Coronary artery (tissue), 2 donors: Measurements from ENCODE around the gene ACADM.
"Not testable (repeated sequence)": the region's sequence is repeated elsewhere in the genome, so short reads cannot be mapped to it uniquely, and the experiment has no call there.

Experiments
- DNase-seq: peaks from one replicate; pipeline ENCODE4 v3.0.0-alpha.2; 2017; ENCODE audit warnings: low spot score
- H3K27ac ChIP-seq, 2 donors: fragments of 200-600 bp; sonication (generic); one replicate each; pipeline ENCODE4 v1.5.1; 2016 to 2019
- H3K4me3 ChIP-seq: fragments of 200-600 bp; sonication (generic); 2 replicates; pipeline ENCODE4 v1.5.1; 2016; ENCODE audit warnings: mild to moderate bottlenecking, moderate library complexity
- TF ChIP-seq, protein P1 (sequence below): fragments of 200-600 bp; sonication (generic); IDR thresholded peaks from one replicate; pipeline ENCODE4 v1.5.1; 2019; ENCODE audit warnings: antibody characterized with exemption

The ACADM gene

DNA sequence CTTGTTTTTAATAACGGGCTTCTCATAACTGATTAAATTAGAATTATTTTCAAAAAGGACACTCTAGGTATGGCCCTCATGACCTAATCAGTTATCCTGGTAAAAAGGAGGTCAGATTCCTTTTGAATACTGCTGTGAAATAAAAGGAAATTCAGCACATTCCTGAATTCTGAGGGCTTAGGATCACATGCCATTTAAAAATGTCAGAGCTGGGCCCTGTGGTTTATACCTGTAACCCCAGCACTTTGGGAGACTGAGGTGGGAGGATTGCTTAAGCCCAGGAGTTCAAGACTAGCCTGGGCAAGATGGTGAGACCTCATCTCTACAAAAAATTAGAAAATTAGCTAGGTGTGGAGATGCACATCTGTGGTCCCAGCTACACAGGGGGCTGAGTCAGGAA lies 43.5 kb downstream of the ACADM start:
- Histone ChIP-seq H3K4me3 (no peak overlapping the region), H3K27ac (no peak overlapping the region)
- TF ChIP-seq, protein P1, sequence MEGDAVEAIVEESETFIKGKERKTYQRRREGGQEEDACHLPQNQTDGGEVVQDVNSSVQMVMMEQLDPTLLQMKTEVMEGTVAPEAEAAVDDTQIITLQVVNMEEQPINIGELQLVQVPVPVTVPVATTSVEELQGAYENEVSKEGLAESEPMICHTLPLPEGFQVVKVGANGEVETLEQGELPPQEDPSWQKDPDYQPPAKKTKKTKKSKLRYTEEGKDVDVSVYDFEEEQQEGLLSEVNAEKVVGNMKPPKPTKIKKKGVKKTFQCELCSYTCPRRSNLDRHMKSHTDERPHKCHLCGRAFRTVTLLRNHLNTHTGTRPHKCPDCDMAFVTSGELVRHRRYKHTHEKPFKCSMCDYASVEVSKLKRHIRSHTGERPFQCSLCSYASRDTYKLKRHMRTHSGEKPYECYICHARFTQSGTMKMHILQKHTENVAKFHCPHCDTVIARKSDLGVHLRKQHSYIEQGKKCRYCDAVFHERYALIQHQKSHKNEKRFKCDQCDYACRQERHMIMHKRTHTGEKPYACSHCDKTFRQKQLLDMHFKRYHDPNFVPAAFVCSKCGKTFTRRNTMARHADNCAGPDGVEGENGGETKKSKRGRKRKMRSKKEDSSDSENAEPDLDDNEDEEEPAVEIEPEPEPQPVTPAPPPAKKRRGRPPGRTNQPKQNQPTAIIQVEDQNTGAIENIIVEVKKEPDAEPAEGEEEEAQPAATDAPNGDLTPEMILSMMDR = no peak
- DNase-seq = no peak

DNA sequence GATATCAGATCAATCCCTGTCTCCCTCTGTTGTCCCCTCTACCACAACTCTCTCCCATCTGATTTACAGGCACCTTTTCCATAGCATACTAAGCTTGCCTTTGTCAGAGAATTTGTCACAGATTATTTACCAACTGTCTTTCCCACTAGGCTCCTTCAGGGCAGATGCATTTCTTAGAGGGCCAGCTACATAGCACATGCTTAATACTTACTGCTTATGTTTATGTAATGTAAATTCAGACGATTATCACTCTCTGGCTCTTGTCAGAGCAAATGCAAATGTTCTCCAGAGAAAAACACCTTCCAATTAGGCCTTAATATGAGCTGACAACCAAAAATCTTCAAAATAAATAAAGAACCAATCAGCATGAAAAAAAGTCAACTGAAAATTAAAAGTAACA lies 46.3 kb downstream of the ACADM start:
- no peak overlapping the region for H3K4me3 ChIP-seq
- TF ChIP-seq, protein P1 = no peak
- H3K27ac ChIP-seq = no peak overlapping the region
- no peak for DNase-seq

DNA sequence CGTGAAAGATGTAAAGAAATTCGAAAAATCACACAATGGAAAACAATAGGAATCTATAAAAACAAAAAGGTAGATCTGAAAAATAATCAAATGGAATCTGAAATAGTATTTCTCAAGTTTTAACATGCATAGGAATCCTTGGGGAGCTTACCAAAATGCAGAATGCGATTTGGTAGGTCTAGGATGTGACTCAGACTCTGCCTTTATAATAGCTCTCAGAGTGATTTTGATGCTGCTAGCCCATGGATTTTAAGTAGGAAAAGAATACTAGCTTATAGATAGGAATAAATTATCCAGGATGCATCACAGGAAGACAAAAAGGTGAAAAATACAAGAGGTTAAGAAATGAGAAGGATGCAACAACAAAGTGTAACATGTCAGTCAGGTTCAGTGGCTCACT lies 47.5 kb downstream of the ACADM start:
- Histone ChIP-seq H3K27ac (no peak overlapping the region), H3K4me3 (no peak overlapping the region)
- TF ChIP-seq, protein P1 = no peak
- no peak for DNase-seq

DNA sequence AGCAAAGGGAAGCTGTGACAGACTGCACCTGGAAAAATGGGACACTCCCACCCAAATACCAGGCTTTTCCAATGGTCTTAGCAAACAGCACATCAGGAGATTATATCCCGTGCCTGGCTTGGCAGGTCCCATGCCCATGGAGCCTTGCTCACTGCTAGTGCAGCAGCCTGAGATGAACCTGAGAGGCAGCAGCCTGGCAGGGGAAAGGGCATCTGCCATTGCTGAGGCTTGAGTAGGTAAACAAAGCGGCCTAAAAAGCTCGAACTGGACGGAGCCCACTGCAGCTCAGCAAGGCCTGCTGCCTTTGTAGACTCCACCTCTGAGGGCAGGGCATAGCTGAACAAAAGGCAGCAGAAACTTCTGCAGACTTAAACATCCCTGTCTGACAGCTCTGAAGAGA lies 53.3 kb downstream of the ACADM start:
- H3K27ac ChIP-seq, H3K4me3 ChIP-seq, DNase-seq: not testable (repeated sequence)

DNA sequence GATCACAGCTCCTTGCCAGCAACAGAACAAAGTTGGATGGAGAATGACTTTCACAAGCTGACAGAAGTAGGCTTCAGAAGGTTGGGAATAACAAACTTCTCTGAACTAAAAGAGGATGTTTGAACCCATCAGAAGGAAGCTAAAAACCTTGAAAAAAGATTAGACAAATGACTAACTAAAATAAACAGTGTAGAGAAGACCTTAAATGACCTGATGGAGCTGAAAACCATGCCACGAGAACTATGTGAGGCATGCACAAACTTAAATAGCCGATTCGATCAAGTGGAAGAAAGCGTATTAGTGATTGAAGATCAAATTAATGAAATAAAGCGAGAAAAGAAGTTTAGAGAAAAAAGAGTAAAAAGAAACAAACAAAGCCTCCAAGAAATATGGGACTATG lies 54.2 kb downstream of the ACADM start:
- H3K27ac ChIP-seq, DNase-seq, H3K4me3 ChIP-seq: not testable (repeated sequence)

DNA sequence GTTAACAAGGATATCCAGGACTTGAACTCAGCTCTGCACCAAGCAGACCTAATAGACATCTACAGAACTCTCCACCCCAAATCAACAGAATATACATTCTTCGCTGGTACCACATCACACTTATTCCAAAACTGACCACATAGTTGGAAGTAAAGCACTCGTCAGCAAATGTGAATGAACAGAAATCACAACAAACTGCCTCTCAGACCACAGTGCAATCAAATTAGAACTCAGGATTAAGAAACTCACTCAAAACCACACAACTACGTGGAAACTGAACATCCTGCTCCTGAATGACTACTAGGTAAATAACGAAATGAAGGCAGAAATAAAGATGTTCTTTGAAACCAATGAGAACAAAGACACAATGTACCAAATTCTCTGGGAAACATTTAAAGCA lies 55.7 kb downstream of the ACADM start:
- H3K4me3 ChIP-seq, H3K27ac ChIP-seq, DNase-seq: not testable (repeated sequence)

DNA sequence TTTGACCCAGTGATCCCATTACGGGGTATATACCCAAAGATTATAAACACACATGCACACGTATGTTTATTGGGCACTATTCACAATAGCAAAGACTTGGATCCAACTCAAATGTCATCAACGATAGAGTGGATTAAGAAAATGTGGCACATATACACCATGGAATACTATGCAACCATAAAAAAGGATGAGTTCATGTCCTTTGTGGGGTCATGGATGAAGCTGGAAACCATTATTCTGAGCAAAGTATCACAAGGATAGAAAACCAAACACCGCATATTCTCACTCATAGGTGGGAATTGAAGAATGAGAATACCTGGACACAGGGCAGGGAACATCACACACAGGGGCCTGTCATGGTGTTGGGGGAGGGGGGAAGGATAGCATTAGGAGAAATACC lies 59.4 kb downstream of the ACADM start:
- not testable (repeated sequence) for H3K27ac ChIP-seq, H3K4me3 ChIP-seq, DNase-seq

DNA sequence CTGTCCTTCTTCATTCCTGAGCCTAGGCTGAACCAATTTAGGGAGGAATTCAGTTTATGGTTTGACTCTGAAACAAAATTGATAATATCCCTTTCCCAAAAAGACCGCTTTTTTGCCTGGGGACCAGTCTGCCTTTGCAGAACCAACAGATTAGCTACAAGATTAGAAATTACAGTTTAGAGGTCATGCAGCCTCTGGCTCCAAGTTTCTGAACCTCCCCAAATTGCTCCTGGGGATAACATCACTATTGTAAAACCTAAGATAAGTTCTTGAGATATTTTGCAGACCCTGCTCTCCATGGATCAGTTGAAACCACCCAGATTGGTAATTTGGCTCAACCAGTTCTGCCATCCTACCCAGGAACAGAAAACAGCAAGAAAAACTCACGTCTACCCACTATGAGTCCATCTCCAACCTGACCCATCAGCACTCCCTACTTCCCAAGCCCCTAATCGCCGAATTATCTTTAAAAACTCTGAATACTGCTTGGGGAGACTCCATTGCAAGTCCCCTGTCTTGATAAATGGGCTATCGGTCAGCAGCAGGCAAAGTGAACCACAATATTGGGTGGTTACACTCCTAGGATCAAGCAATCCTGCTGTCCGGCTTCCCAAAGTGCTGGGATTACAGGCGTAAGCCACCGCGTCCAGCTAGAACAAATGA lies 60.9 kb downstream of the ACADM start:
- no peak for DNase-seq
- Histone ChIP-seq H3K27ac (peak overlapping the region; percentile 77 to 89), H3K4me3 (peak overlapping the region; percentile 78)
- TF ChIP-seq, protein P1 = no peak

DNA sequence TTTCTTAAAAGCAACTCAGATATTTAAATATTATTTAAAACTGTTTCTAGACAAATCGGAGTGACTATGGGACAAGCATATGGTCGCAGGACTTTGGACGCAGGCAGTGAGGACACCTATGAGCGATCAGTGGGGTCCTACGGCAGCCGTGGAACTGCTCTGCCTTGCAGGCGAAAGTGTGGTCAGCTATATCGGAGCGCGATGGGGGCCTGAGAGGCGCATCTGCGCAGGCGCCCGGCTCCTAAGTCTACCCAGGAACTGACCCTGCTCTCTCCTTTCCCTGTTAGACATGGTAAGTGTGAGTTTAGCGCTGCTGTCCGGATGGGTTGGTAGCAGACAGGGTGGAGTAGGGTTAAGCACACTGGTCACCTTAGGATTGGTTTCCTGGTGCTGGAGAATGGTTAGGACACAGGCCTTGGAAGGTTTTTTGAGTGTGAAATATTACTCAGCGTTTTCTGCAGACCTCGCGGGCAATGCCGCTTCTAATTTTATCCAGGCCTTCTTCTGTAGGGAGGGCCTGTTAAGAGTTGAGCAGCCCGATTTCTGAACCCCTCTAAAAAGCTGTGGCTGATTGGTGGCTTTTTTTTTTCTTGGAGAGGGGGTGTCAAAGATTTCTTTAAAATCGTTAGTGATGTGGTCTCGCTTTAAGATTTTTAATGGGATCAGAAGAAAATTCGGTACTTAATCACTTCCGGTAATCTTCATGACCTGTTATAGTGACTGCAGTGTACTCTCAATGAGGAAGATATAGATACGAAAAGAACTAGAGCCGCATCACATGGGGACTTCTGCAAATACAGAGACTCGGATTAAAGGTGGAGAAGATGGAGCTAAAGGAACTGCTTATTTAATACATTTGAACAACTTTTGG lies 61.7 kb downstream of the ACADM start, which contains the start of gene RABGGTB:
Gene RABGGTB, plus strand, starts transcription at position 274 of the 871 bp plus-strand sequence. Its CDS starts 16 bp downstream, at position 290.
- peak within 1 kb of the TSS; percentile 77 to 89 for H3K27ac ChIP-seq
- peak within 1 kb of the TSS; percentile 78 for H3K4me3 ChIP-seq
- TF ChIP-seq, protein P1 = no peak
- peak; percentile 96 for DNase-seq
